GM12878 (cell line): ENCODE measurements around the gene PORCN. TPM values are rescaled to one million over a fixed set of nuclear protein-coding genes. Genes with fewer than 3 reads are reported as not detected.
A peak's percentile ranks its signal among the peaks of the same experiment; 100 is the strongest.

Source experiments
- DPF2 ChIP-seq: fragments of 450-650 bp; IDR thresholded peaks from 2 replicates; pipeline ENCODE4 v1.6.1; 2017; ENCODE audit warnings: mild to moderate bottlenecking
- ESRRA ChIP-seq: IDR thresholded peaks from 2 replicates; pipeline ENCODE4 v1.6.1; 2012; ENCODE audit warnings: mild to moderate bottlenecking, low read length, improper control_type of control experiment
- RAD21 ChIP-seq: IDR thresholded peaks from 2 replicates; pipeline ENCODE4 v1.6.1; 2011; ENCODE audit warnings: mild to moderate bottlenecking, low read depth, low read length, moderate library complexity; ENCODE audit not compliant: insufficient read depth
- polyA plus RNA-seq, 11 experiments: library from polyadenylated mRNA; depleted of rRNA in 4 of 11; unstranded in 6 of 11; stranded (reverse) in 5 of 11; fragments of >200 nt; fragmentation: Nextera tagmentation in 4 of 11; fragmentation: Illumina TruSeq in 1 of 11; extraction: Ambion mirVana in 4 of 11; extraction: Trizol in 1 of 11; gene quantifications; 1 replicate in 1 of 11; 2 replicates in 10 of 11; pipeline versions ENCODE4 v1.2.1 to v1.2.3, GENCODE V29; 2011 to 2016; ENCODE audit warnings: inconsistent platforms in 2 of 11, missing spikeins in 2 of 11, low read depth in 1 of 11
- total RNA-seq, 4 experiments: library from RNA; depleted of rRNA in 3 of 4; stranded (reverse); fragments of >200 nt in 3 of 4; fragmentation: Illumina TruSeq in 1 of 4; extraction: Trizol in 1 of 4; gene quantifications; 2 replicates each; pipeline versions ENCODE4 v1.2.1 to v1.2.3, GENCODE V29; 2013 to 2021
- TF ChIP-seq, protein P1 (sequence below), 3 experiments: IDR thresholded peaks in 2 of 3; conservative IDR thresholded peaks in 1 of 3; 2 replicates each; pipeline ENCODE4 v1.5.1; 2011; ENCODE audit warnings: low read depth in 3 of 3, low read length in 3 of 3, mild to moderate bottlenecking in 3 of 3, control low read depth in 2 of 3, moderate library complexity in 2 of 3, inconsistent platforms in 1 of 3, mixed read lengths in 1 of 3; ENCODE audit not compliant: control insufficient read depth in 2 of 3, insufficient read depth in 1 of 3; ENCODE audit errors: extremely low read depth in 1 of 3
- TF ChIP-seq, protein P2 (sequence below): fragments of 450-650 bp; IDR thresholded peaks from 2 replicates; pipeline ENCODE4 v1.6.1; 2017; ENCODE audit warnings: mild to moderate bottlenecking, moderate library complexity

The PORCN gene
- total and polyA plus RNA-seq, 10 of the 15 experiments (the other 5 are each of a cell fraction or from before 2014, with no cell fraction given): 0.27 to 21.0 (median 14.1) TPM

DNA sequence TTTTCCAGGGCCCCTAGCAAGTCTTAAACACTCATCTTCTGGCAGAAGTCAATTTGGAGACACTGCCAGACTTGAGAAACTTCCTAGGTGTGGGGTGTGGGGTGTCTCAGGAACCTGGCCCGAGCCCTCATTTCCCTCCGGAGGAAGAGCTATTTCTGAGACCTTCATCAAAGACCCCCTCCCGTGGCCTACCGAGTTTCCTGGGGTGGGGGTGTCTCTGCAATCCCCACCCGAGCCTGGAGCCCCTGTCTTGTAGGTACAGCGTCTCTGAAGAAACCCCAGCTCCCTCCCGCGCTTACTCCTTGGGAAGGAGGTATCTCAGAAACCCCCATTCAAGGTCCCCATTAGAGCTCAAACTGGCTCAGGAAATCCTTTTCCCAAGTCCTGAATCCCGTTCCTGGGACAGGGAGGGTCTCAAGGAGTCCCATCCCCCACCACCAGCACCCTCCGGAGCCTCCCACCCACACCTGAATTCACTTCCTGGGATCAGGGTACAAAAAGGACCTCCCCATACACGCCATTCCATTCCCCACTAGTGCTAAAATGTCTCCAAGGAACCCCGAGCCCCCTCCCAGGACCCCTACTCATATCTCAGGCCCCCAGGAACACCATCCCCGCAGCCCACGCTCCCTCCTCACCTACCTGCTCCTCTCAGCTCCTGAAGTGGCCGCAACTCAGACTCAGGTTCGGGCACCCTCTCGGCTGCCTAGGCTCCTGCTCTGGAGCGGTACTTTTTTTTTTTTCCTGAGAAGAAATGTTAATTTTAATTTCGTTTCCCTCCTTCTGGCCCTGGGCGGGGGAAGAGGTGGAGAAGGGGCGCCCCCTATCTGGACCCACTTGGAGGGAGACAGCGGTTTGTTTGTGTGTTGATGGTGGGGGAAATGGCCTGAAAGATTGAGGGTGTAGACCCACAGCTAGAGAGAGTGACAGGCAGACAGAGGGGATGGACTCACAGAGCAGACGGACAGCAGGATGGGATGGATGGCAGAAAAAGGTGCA, 39.8 kb upstream of the PORCN start (continued):
- TF ChIP-seq, protein P1, sequence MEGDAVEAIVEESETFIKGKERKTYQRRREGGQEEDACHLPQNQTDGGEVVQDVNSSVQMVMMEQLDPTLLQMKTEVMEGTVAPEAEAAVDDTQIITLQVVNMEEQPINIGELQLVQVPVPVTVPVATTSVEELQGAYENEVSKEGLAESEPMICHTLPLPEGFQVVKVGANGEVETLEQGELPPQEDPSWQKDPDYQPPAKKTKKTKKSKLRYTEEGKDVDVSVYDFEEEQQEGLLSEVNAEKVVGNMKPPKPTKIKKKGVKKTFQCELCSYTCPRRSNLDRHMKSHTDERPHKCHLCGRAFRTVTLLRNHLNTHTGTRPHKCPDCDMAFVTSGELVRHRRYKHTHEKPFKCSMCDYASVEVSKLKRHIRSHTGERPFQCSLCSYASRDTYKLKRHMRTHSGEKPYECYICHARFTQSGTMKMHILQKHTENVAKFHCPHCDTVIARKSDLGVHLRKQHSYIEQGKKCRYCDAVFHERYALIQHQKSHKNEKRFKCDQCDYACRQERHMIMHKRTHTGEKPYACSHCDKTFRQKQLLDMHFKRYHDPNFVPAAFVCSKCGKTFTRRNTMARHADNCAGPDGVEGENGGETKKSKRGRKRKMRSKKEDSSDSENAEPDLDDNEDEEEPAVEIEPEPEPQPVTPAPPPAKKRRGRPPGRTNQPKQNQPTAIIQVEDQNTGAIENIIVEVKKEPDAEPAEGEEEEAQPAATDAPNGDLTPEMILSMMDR (IDR thresholded peaks at IDR 0.05 in 2 of 3, conservative IDR thresholded peaks at IDR 0.05 in 1 of 3; ENCODE audit: control insufficient read depth in 2 of 3, extremely low read depth in 1 of 3, insufficient read depth in 1 of 3, low read depth in 3 of 3, low read length in 3 of 3): peak; percentile 35 to 46 (median 45); a peak in 4 of 6 replicates
- no peak for TF ChIP-seq DPF2
- TF ChIP-seq, protein P2, sequence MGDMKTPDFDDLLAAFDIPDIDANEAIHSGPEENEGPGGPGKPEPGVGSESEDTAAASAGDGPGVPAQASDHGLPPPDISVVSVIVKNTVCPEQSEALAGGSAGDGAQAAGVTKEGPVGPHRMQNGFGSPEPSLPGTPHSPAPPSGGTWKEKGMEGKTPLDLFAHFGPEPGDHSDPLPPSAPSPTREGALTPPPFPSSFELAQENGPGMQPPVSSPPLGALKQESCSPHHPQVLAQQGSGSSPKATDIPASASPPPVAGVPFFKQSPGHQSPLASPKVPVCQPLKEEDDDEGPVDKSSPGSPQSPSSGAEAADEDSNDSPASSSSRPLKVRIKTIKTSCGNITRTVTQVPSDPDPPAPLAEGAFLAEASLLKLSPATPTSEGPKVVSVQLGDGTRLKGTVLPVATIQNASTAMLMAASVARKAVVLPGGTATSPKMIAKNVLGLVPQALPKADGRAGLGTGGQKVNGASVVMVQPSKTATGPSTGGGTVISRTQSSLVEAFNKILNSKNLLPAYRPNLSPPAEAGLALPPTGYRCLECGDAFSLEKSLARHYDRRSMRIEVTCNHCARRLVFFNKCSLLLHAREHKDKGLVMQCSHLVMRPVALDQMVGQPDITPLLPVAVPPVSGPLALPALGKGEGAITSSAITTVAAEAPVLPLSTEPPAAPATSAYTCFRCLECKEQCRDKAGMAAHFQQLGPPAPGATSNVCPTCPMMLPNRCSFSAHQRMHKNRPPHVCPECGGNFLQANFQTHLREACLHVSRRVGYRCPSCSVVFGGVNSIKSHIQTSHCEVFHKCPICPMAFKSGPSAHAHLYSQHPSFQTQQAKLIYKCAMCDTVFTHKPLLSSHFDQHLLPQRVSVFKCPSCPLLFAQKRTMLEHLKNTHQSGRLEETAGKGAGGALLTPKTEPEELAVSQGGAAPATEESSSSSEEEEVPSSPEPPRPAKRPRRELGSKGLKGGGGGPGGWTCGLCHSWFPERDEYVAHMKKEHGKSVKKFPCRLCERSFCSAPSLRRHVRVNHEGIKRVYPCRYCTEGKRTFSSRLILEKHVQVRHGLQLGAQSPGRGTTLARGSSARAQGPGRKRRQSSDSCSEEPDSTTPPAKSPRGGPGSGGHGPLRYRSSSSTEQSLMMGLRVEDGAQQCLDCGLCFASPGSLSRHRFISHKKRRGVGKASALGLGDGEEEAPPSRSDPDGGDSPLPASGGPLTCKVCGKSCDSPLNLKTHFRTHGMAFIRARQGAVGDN: no peak
- TF ChIP-seq RAD21: peak; percentile 39; the same call in 1 of the 2 replicates
- no peak for TF ChIP-seq ESRRA
